Measurements from ENCODE around the gene NRF1.
"Not testable (repeated sequence)": the region's sequence is repeated elsewhere in the genome, so short reads cannot be mapped to it uniquely, and the experiment has no call there.

Gene NRF1

DNA sequence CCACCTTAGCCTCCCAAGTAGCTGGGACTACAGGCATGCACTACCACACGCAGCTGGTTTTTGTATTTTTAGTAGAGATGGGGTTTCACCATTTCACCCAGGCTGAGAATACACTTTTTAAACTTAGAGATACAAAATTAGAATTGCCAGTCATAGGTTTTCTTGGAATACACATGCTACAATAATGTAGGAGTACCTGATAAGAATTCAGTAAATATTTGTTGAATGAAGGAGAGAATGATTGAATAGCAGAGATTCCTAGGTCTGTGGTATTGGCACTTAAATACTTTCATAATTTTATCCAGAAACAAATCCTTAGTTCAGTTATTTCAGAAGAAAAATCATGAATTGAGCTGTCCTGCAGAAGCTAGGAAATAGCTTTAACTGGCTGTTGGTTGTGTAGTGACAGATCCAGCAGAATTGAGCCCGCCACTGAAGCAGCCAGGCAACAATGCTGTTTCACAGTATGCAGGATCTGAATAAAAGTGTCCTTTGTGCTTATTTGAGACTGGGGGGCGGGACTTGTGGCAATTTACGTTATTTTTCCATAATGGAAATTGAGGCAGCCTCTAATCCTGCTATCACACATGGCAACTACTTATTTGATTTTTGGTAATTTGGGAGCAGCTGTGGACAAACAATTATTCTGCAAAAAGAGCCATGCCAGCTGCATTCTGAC lies 31.5 kb downstream of the NRF1 start:
- Histone ChIP-seq H3K4me3 (ENCODE audit: low read length) (no peak overlapping the region), H3K4me1 (ENCODE audit: insufficient read depth, low read length) (peaks cover 18% of the 10 kb centered on the region), H3K27me3 (ENCODE audit: insufficient read depth, low read length) (no peaks in the 10 kb centered on the region), H2AFZ (ENCODE audit: low read depth, low read length) (no peak overlapping the region), H3K36me3 (ENCODE audit: insufficient read depth, low read length) (no peaks in the 10 kb centered on the region), H3K9me3 (ENCODE audit: low read length) (no peaks in the 10 kb centered on the region)

GRCh38 chr7:129643550-129644170 lies 32.1 kb downstream of the NRF1 start:
- peaks cover 18% of the 10 kb centered on the region for H3K4me1 ChIP-seq (ENCODE audit: insufficient read depth, low read length)
- H3K27me3 ChIP-seq (ENCODE audit: insufficient read depth, low read length) = no peaks in the 10 kb centered on the region
- no peak overlapping the region for H3K4me3 ChIP-seq (ENCODE audit: low read length)
- no peak overlapping the region for H2AFZ ChIP-seq (ENCODE audit: low read depth, low read length)
- no peaks in the 10 kb centered on the region for H3K9me3 ChIP-seq (ENCODE audit: low read length)
- no peaks in the 10 kb centered on the region for H3K36me3 ChIP-seq (ENCODE audit: insufficient read depth, low read length)

GRCh38 chr7:129644634-129645230 lies 33.2 kb downstream of the NRF1 start:
- no peaks in the 10 kb centered on the region for H3K36me3 ChIP-seq (ENCODE audit: insufficient read depth, low read length)
- H3K4me1 ChIP-seq (ENCODE audit: insufficient read depth, low read length) = peaks cover 23% of the 10 kb centered on the region
- no peak overlapping the region for H2AFZ ChIP-seq (ENCODE audit: low read depth, low read length)
- H3K9me3 ChIP-seq (ENCODE audit: low read length) = no peaks in the 10 kb centered on the region
- no peaks in the 10 kb centered on the region for H3K27me3 ChIP-seq (ENCODE audit: insufficient read depth, low read length)
- no peak overlapping the region for H3K4me3 ChIP-seq (ENCODE audit: low read length)

GRCh38 chr7:129646369-129647021 lies 35.0 kb downstream of the NRF1 start:
- H2AFZ ChIP-seq (ENCODE audit: low read depth, low read length) = no peak overlapping the region
- H3K4me1 ChIP-seq (ENCODE audit: insufficient read depth, low read length) = peaks cover 24% of the 10 kb centered on the region
- no peaks in the 10 kb centered on the region for H3K36me3 ChIP-seq (ENCODE audit: insufficient read depth, low read length)
- no peaks in the 10 kb centered on the region for H3K9me3 ChIP-seq (ENCODE audit: low read length)
- no peak overlapping the region for H3K4me3 ChIP-seq (ENCODE audit: low read length)
- no peaks in the 10 kb centered on the region for H3K27me3 ChIP-seq (ENCODE audit: insufficient read depth, low read length)

- no peaks in the 10 kb centered on the region for H3K27me3 ChIP-seq (ENCODE audit: insufficient read depth, low read length)
- no peak overlapping the region for H3K4me3 ChIP-seq (ENCODE audit: low read length)
- no peaks in the 10 kb centered on the region for H3K36me3 ChIP-seq (ENCODE audit: insufficient read depth, low read length)
Measured at GRCh38 chr7:129649128-129649690, 37.7 kb downstream of the NRF1 start.

DNA sequence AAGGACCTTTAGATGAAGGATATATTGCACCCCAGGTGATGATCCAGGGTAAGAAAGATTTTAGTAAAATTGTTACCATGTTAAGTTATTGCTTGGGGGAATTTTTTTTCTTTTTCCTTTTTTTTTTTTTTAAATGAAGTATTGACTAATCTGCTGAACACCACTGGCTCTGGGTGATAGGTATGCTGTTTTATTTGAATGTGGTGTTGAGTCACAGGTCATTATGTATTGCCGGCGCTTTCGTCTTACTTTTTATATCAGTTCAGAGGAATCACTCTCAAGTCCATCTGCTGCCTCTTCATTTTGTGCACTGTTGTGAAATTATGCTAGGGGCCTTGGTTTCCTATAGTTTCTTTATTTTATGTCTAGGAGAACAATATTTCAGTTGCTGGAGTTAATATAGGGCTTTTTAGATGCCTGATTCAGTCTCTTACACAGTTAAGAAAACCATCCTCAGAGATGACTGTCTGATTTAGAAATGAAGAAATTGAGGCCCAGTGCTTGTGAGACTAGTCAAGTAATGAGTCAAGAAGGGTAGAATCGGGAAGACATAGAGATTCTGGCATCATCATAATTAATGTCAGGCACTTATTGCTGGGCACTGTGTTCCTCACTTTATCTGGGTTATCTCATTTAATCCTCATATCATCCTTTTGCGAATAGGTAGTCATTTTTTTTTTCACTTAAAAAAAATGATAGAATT lies 38.7 kb downstream of the NRF1 start:
- Histone ChIP-seq H3K4me3 (ENCODE audit: low read length) (no peak overlapping the region), H3K4me1 (ENCODE audit: insufficient read depth, low read length) (peaks cover 6% of the 10 kb centered on the region), H3K9me3 (ENCODE audit: low read length) (no peaks in the 10 kb centered on the region), H3K36me3 (ENCODE audit: insufficient read depth, low read length) (no peaks in the 10 kb centered on the region), H3K27me3 (ENCODE audit: insufficient read depth, low read length) (no peaks in the 10 kb centered on the region), H2AFZ (ENCODE audit: low read depth, low read length) (no peak overlapping the region)

More at GRCh38 chr7:129649128-129649690, 37.7 kb downstream of the NRF1 start:
- Histone ChIP-seq H3K9me3 (ENCODE audit: low read length) (no peaks in the 10 kb centered on the region), H2AFZ (ENCODE audit: low read depth, low read length) (no peak overlapping the region), H3K4me1 (ENCODE audit: insufficient read depth, low read length) (peaks cover 6% of the 10 kb centered on the region)

DNA sequence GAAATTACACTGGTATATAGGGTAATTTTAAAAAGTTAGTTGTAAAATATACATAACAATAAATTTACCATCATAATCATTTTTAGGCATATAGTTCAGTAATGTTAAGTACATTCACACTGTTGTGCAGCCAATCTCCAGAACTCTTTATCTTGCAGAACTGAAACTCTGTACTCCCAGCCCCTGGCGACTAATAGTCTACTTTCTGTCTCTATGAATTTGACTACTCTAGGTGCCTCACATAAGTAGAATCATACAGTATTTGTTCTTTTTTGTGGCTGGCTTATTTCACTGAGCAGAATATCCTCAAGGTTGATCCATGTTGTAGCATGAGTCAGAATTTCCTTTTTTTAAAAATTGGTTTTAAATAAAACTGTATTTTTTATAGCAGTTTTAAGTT lies 41.4 kb downstream of the NRF1 start:
- peaks cover 2% of the 10 kb centered on the region for H3K9me3 ChIP-seq (ENCODE audit: low read length)
- H3K4me1 ChIP-seq (ENCODE audit: insufficient read depth, low read length) = peaks cover 6% of the 10 kb centered on the region
- H3K36me3 ChIP-seq (ENCODE audit: insufficient read depth, low read length) = peaks cover 11% of the 10 kb centered on the region
- H2AFZ ChIP-seq (ENCODE audit: low read depth, low read length) = no peak overlapping the region
- no peak overlapping the region for H3K4me3 ChIP-seq (ENCODE audit: low read length)
- no peaks in the 10 kb centered on the region for H3K27me3 ChIP-seq (ENCODE audit: insufficient read depth, low read length)

- Histone ChIP-seq H3K4me1 (ENCODE audit: insufficient read depth, low read length) (peaks cover 1% of the 10 kb centered on the region), H3K27me3 (ENCODE audit: insufficient read depth, low read length) (no peaks in the 10 kb centered on the region), H3K36me3 (ENCODE audit: insufficient read depth, low read length) (peaks cover 29% of the 10 kb centered on the region), H2AFZ (ENCODE audit: low read depth, low read length) (no peak overlapping the region), H3K4me3 (ENCODE audit: low read length) (no peak overlapping the region), H3K9me3 (ENCODE audit: low read length) (peaks cover 15% of the 10 kb centered on the region)
Measured at GRCh38 chr7:129655811-129656210, 44.3 kb downstream of the NRF1 start.

DNA sequence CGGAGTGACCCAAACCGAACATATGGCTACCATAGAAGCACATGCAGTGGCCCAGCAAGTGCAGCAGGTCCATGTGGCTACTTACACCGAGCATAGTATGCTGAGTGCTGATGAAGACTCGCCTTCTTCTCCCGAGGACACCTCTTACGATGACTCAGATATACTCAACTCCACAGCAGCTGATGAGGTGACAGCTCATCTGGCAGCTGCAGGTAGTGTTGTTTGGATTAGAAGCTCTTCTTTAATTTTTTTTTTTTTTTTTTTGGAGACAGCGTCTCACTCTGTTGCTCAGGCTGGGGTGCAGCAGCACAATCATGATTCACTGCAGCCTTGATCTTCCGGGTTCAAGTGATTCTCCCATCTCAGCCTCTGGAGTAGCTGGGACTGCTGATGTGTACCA lies 45.8 kb downstream of the NRF1 start:
- H3K4me3 ChIP-seq (ENCODE audit: low read length) = no peak overlapping the region
- no peaks in the 10 kb centered on the region for H3K4me1 ChIP-seq (ENCODE audit: insufficient read depth, low read length)
- peaks cover 25% of the 10 kb centered on the region for H3K9me3 ChIP-seq (ENCODE audit: low read length)
- no peaks in the 10 kb centered on the region for H3K27me3 ChIP-seq (ENCODE audit: insufficient read depth, low read length)
- no peak overlapping the region for H2AFZ ChIP-seq (ENCODE audit: low read depth, low read length)
- H3K36me3 ChIP-seq (ENCODE audit: insufficient read depth, low read length) = peaks cover 42% of the 10 kb centered on the region

GRCh38 chr7:129659907-129660306 lies 48.4 kb downstream of the NRF1 start:
- not testable (repeated sequence) for H3K27me3 ChIP-seq (ENCODE audit: insufficient read depth, low read length); H2AFZ ChIP-seq (ENCODE audit: low read depth, low read length); H3K4me3 ChIP-seq (ENCODE audit: low read length); H3K4me1 ChIP-seq (ENCODE audit: insufficient read depth, low read length)
- Histone ChIP-seq H3K36me3 (ENCODE audit: insufficient read depth, low read length) (peaks cover 42% of the 10 kb centered on the region), H3K9me3 (ENCODE audit: low read length) (peaks cover 25% of the 10 kb centered on the region)

DNA sequence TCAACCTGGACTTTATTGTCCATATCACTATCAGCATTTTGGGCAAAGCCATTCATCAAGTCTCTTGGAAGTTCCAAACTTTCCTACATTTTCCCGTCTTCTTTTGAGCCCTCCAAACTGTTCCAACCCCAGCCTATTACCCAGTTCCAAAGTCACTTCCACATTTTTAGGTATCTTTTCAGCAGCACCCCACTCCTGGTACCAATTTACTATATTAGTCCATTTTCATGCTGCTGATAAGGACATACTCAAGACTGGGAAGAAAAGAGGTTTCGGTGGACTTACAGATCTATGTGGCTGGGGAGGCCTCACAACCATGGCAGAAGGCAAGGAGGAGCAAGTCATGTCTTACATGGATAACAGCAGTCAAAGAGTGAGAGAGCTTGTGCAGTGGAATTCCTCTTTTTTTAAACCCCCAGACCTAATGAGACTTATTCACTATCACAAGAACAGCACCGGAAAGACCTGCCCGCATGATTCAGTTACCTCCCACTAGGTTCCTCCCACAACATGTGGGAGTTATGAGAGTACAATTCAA lies 50.2 kb downstream of the NRF1 start:
- Histone ChIP-seq H3K4me1 (ENCODE audit: insufficient read depth, low read length) (no peaks in the 10 kb centered on the region), H3K36me3 (ENCODE audit: insufficient read depth, low read length) (peaks cover 39% of the 10 kb centered on the region), H3K9me3 (ENCODE audit: low read length) (peaks cover 25% of the 10 kb centered on the region), H3K27me3 (ENCODE audit: insufficient read depth, low read length) (no peaks in the 10 kb centered on the region), H2AFZ (ENCODE audit: low read depth, low read length) (no peak overlapping the region), H3K4me3 (ENCODE audit: low read length) (no peak overlapping the region)

GRCh38 chr7:129663240-129663639 lies 51.7 kb downstream of the NRF1 start:
- Histone ChIP-seq H3K9me3 (ENCODE audit: low read length) (peaks cover 22% of the 10 kb centered on the region), H3K36me3 (ENCODE audit: insufficient read depth, low read length) (peaks cover 30% of the 10 kb centered on the region)
- H3K4me1 ChIP-seq (ENCODE audit: insufficient read depth, low read length); H3K4me3 ChIP-seq (ENCODE audit: low read length); H2AFZ ChIP-seq (ENCODE audit: low read depth, low read length); H3K27me3 ChIP-seq (ENCODE audit: insufficient read depth, low read length): not testable (repeated sequence)

Measured in neuron (in vitro differentiated cells).